IMR-90 (cell line): ENCODE results near the gene MGA. TPM values are rescaled to one million over a fixed set of nuclear protein-coding genes. Genes with fewer than 3 reads are reported as not detected.

Experiments
- ATAC-seq: fragments of 200-7000 bp; cut with Tn5 transposase; 2 replicates; pipeline ENCODE4 v1.9.1; 2020; ENCODE audit warnings: low read depth, mild to moderate bottlenecking, moderate library complexity
- BruUV-seq: library from RNA; stranded (reverse); fragments of 400-500 nt; replicated peaks from 2 replicates; lab custom pipeline; 2021; lab: Mats Ljungman, UMichigan
- CTCF ChIA-PET: fragments of 300-600 bp; formaldehyde crosslinking; extraction: SDS; loops from one replicate; lab custom pipeline; 2021; ENCODE audit warnings: antibody characterized with exemption; lab: Yijun Ruan, JAX
- POLR2A ChIA-PET: fragments of 300-600 bp; sonication (Branson Sonifier 250); formaldehyde crosslinking; loops from one replicate; lab custom pipeline; 2022; ENCODE audit warnings: antibody characterized with exemption; ENCODE audit not compliant: unreplicated experiment; lab: Charles Lee
- DNase-seq: peaks from one replicate; pipeline ENCODE4 v3.0.0; 2013
- H2AFZ ChIP-seq: replicated peaks from 2 replicates; pipeline ENCODE3; 2013; ENCODE audit warnings: low read length, mild to moderate bottlenecking; ENCODE audit not compliant: poor library complexity
- H2AK5ac ChIP-seq: 2 replicates; pipeline ENCODE4 v1.6.1; 2013; ENCODE audit warnings: low read depth, low read length, inconsistent platforms
- H2AK9ac ChIP-seq: replicated peaks from 2 replicates; pipeline ENCODE3; 2013; ENCODE audit warnings: mild to moderate bottlenecking, low read depth, low read length, moderate library complexity; ENCODE audit not compliant: poor library complexity
- H2BK120ac ChIP-seq: 2 replicates; pipeline ENCODE4 v1.6.1; 2013; ENCODE audit warnings: low read depth, low read length, inconsistent platforms
- H2BK15ac ChIP-seq: 3 replicates; pipeline ENCODE4 v1.6.1; 2013; ENCODE audit warnings: low read depth, low read length, inconsistent platforms
- H2BK20ac ChIP-seq: 2 replicates; pipeline ENCODE4 v1.6.1; 2013; ENCODE audit warnings: low read depth, mild to moderate bottlenecking, inconsistent platforms, low read length, moderate library complexity
- H2BK5ac ChIP-seq: 2 replicates; pipeline ENCODE4 v1.6.1; 2013; ENCODE audit warnings: mild to moderate bottlenecking, low read depth, low read length, inconsistent platforms; ENCODE audit not compliant: poor library complexity, severe bottlenecking
- H3K14ac ChIP-seq: replicated peaks from 2 replicates; pipeline ENCODE4 v1.6.1; 2013; ENCODE audit warnings: low read depth, low read length, inconsistent platforms
- H3K18ac ChIP-seq: 2 replicates; pipeline ENCODE4 v1.6.1; 2013; ENCODE audit warnings: low read depth, low read length, control low read depth
- H3K23ac ChIP-seq: 2 replicates; pipeline ENCODE4 v1.6.1; 2013; ENCODE audit warnings: low read depth, low read length, inconsistent platforms
- H3K27ac ChIP-seq: 2 replicates; pipeline ENCODE4 v1.5.1; 2013; ENCODE audit warnings: mild to moderate bottlenecking, control low read depth, low read length; ENCODE audit not compliant: insufficient read depth
- H3K27me3 ChIP-seq: 2 replicates; pipeline ENCODE4 v1.6.1; 2013; ENCODE audit warnings: low read length; ENCODE audit not compliant: control insufficient read depth, insufficient read depth
- H3K36me3 ChIP-seq: 2 replicates; pipeline ENCODE4 v1.6.1; 2013; ENCODE audit warnings: low read length, mixed read lengths; ENCODE audit not compliant: control insufficient read depth, insufficient read depth
- H3K4ac ChIP-seq: 2 replicates; pipeline ENCODE4 v1.6.1; 2013; ENCODE audit warnings: low read depth, low read length, inconsistent platforms
- H3K4me1 ChIP-seq: 2 replicates; pipeline ENCODE4 v1.6.1; 2013; ENCODE audit warnings: low read length, mixed read lengths; ENCODE audit not compliant: control insufficient read depth, insufficient read depth
- H3K4me2 ChIP-seq: 2 replicates; pipeline ENCODE4 v1.6.1; 2013; ENCODE audit warnings: low read depth, mild to moderate bottlenecking, control low read depth, low read length, moderate library complexity
- H3K4me3 ChIP-seq: 2 replicates; pipeline ENCODE4 v1.5.1; 2013; ENCODE audit warnings: low read depth, mild to moderate bottlenecking, control low read depth, low read length, moderate library complexity; ENCODE audit not compliant: insufficient read depth
- H3K56ac ChIP-seq: 2 replicates; pipeline ENCODE4 v1.6.1; 2013; ENCODE audit warnings: low read length, inconsistent platforms; ENCODE audit not compliant: insufficient read depth; ENCODE audit errors: extremely low read depth
- H3K79me1 ChIP-seq, 2 experiments: 2 replicates each; pipeline ENCODE4 v1.6.1; 2013; ENCODE audit warnings: low read length in 2 of 2, inconsistent platforms in 1 of 2, low read depth in 1 of 2
- H3K9ac ChIP-seq: 2 replicates; pipeline ENCODE4 v1.6.1; 2013; ENCODE audit warnings: low read depth, low read length, control low read depth
- H3K9me1 ChIP-seq: 2 replicates; pipeline ENCODE4 v1.6.1; 2013; ENCODE audit warnings: low read length, inconsistent platforms; ENCODE audit not compliant: insufficient read depth
- H3K9me3 ChIP-seq: 2 replicates; pipeline ENCODE4 v1.6.1; 2013; ENCODE audit warnings: low read length; ENCODE audit not compliant: control insufficient read depth, insufficient read depth
- H4K20me1 ChIP-seq: 2 replicates; pipeline ENCODE4 v1.6.1; 2013; ENCODE audit warnings: low read length, inconsistent platforms; ENCODE audit not compliant: insufficient read depth
- H4K5ac ChIP-seq: 2 replicates; pipeline ENCODE4 v1.6.1; 2013; ENCODE audit warnings: mild to moderate bottlenecking, low read depth, low read length, control low read depth
- H4K8ac ChIP-seq, 2 experiments: 2 replicates each; pipeline ENCODE4 v1.6.1; 2013; ENCODE audit warnings: low read depth in 2 of 2, low read length in 2 of 2, control low read depth in 1 of 2, inconsistent platforms in 1 of 2
- H4K91ac ChIP-seq: 2 replicates; pipeline ENCODE4 v1.6.1; 2013; ENCODE audit warnings: low read depth, low read length, inconsistent platforms; ENCODE audit not compliant: insufficient read depth
- CHD1 ChIP-seq: IDR thresholded peaks from 2 replicates; pipeline ENCODE4 v1.6.1; 2012; ENCODE audit warnings: low read depth, low read length, improper control_type of control experiment
- MAFK ChIP-seq: IDR thresholded peaks from 2 replicates; pipeline ENCODE4 v1.6.1; 2012; ENCODE audit warnings: low read depth, low read length, improper control_type of control experiment
- NFE2L2 ChIP-seq: fragments of 150-350 bp; IDR thresholded peaks from 2 replicates; pipeline ENCODE4 v1.6.1; 2016; ENCODE audit warnings: low read depth, mild to moderate bottlenecking, low read length
- RCOR1 ChIP-seq: IDR thresholded peaks from 2 replicates; pipeline ENCODE4 v1.6.1; 2012; ENCODE audit warnings: mild to moderate bottlenecking, low read length, improper control_type of control experiment; ENCODE audit not compliant: insufficient replicate concordance
- RFX5 ChIP-seq: IDR thresholded peaks from 2 replicates; pipeline ENCODE4 v1.8.0; 2012; ENCODE audit warnings: low read depth, mild to moderate bottlenecking, low read length, moderate library complexity
- SMC3 ChIP-seq: fragments of 150-350 bp; IDR thresholded peaks from 2 replicates; pipeline ENCODE4 v1.6.1; 2016; ENCODE audit warnings: low read depth, mild to moderate bottlenecking, antibody characterized with exemption, low read length, moderate library complexity
- WGBS, 2 experiments: methylation state at CpG; one replicate each; pipeline versions ENCODE4 v1.1.5 to v1.1.7; 2013; ENCODE audit warnings: missing lambda C conversion rate in 2 of 2; ENCODE audit not compliant: insufficient read length in 1 of 2; ENCODE audit errors: extremely low coverage in 2 of 2; 5-methylcytosine and 5-hydroxymethylcytosine counted together
- dilution Hi-C: fragments of 300-500 bp; cut with HindIII; formaldehyde crosslinking; loops from one replicate; pipeline ENCODE4 v1.14.3; 2018; ENCODE audit warnings: low sequenced_read_pairs; ENCODE audit not compliant: unreplicated experiment
- in situ Hi-C: fragments of 300-500 bp; cut with MboI; formaldehyde crosslinking; loops from 3 replicates; pipeline ENCODE4 v1.14.3; 2019; ENCODE audit warnings: low sequenced_read_pairs, inconsistent platforms, mixed read lengths
- intact Hi-C: fragments of 100-400 bp; cut with micrococcal nuclease; formaldehyde crosslinking; loops from 2 replicates; pipeline ENCODE4 v1.10.0; 2022
- polyA plus RNA-seq, 3 experiments: library from polyadenylated mRNA; depleted of rRNA; stranded (reverse); fragments of >200 nt; gene quantifications; 2 replicates each; pipeline ENCODE4 v1.2.3, GENCODE V29; 2012; ENCODE audit warnings: low replicate concordance in 1 of 3
- total RNA-seq: library from RNA; depleted of rRNA; stranded (reverse); fragments of >200 nt; gene quantifications from 2 replicates; pipeline ENCODE4 v1.2.3, GENCODE V29; 2012
- TF ChIP-seq, protein P1 (sequence below): fragments of 150-350 bp; IDR thresholded peaks from 2 replicates; pipeline ENCODE4 v1.6.1; 2017; ENCODE audit warnings: mild to moderate bottlenecking, antibody characterized with exemption, low read length, low read depth
- TF ChIP-seq, protein P2 (sequence below): conservative IDR thresholded peaks from 2 replicates; pipeline ENCODE4 v1.5.1; 2012; ENCODE audit warnings: mild to moderate bottlenecking, low read depth, low read length, improper control_type of control experiment

MGA gene
- total and polyA plus RNA-seq, 2 of the 4 experiments (the other 2 are of a cell fraction), result 3.2 to 38.0 TPM

DNA sequence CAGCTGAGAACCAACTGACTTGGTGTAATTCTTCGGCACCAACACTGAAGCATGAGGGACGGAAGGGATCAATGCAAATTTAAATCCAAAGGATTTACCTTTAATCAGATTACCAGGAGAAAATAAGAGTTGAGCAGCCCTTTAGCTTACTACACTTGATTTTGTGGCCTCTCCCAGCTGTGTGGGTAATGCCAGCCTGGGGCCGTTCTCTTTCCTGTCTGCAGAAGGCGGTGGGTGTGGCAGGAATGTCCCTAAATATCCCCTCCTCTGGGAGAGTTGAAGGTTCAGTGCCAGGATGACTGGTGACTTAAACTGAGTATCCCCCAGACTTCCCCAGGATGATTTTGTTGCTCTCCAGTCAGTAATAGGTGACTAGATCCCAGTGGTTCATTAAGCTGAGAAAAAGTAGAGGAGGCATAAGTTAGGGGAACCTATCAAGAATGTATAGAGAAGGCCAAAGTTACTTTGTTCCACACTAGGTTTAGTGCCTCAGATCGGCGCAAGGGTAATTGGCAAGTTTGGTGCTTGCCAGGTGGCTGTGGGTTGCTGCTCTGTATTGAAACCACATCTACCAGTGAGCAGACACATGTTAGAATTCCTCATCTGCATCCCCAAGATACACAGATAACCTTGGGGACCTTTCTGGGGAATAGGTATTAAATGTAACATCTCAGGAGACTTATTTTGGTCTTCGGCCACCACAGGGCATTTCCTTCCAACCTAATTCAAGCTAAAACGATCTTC, 137.2 kb downstream of the MGA start (continued):
- TF ChIP-seq RCOR1, result no peak

DNA sequence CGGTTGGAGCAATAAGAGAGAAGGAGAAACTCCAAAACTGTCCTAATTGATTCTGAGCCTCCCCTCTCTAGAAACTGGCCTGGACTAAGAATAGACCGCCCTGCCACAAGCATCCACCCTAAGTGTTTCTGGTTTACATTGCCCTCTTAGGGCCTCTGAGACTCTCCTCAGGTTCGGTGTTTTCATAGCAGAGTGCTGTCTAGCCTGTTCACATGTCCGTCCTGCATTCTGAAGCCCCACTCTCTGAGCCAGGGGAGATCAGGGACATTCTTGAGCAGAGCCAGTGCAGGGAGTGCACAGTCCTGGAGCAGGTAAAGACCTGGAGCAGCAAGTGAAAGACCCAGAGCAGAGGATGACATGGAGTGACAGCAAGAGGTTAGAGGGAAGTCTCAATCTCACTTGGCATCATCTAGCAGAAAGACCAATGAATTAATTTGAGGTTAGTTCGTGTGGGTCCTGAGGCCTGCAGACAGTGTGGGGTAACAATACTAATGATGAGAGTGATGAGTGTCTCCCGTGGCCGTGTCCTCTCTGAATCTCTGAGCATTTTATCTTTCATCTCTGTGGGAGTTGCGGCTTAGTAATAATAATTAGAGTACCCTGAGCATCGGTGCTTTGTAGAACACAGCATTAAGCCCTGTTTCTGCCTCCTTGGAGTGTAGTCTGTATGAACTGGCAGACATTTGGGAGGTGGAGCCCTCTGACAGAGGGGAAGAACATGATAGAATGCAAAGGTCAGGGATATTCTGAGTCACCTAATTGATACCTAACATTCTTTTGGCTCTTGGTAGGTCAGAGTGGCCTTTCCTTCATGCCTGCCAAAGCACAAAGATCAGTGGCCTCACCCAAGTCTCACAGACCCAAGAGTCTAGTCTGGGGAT, 138.6 kb downstream of the MGA start:
- ChIA-PET CTCF (no interaction called here), POLR2A (no interaction called here)
- no peak for TF ChIP-seq CHD1
- TF ChIP-seq, protein P1, sequence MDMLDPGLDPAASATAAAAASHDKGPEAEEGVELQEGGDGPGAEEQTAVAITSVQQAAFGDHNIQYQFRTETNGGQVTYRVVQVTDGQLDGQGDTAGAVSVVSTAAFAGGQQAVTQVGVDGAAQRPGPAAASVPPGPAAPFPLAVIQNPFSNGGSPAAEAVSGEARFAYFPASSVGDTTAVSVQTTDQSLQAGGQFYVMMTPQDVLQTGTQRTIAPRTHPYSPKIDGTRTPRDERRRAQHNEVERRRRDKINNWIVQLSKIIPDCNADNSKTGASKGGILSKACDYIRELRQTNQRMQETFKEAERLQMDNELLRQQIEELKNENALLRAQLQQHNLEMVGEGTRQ, result no peak
- TF ChIP-seq RCOR1, result no peak
- TF ChIP-seq, protein P2, sequence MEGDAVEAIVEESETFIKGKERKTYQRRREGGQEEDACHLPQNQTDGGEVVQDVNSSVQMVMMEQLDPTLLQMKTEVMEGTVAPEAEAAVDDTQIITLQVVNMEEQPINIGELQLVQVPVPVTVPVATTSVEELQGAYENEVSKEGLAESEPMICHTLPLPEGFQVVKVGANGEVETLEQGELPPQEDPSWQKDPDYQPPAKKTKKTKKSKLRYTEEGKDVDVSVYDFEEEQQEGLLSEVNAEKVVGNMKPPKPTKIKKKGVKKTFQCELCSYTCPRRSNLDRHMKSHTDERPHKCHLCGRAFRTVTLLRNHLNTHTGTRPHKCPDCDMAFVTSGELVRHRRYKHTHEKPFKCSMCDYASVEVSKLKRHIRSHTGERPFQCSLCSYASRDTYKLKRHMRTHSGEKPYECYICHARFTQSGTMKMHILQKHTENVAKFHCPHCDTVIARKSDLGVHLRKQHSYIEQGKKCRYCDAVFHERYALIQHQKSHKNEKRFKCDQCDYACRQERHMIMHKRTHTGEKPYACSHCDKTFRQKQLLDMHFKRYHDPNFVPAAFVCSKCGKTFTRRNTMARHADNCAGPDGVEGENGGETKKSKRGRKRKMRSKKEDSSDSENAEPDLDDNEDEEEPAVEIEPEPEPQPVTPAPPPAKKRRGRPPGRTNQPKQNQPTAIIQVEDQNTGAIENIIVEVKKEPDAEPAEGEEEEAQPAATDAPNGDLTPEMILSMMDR, result no peak
- TF ChIP-seq SMC3, result no peak
- TF ChIP-seq NFE2L2, result no peak
- TF ChIP-seq MAFK, result no peak
- no peak for TF ChIP-seq RFX5
- peak overlapping the region; percentile 6; the same call in 1 of the 2 replicates for H2BK120ac ChIP-seq
- no peaks in the 10 kb centered on the region for H3K9me3 ChIP-seq
- H3K4me1 ChIP-seq, result peaks cover 16% of the 10 kb centered on the region
- H3K4ac ChIP-seq, result peak overlapping the region; percentile 36; the same call in 1 of the 2 replicates
- H2BK15ac ChIP-seq, result no peak overlapping the region
- no peaks in the 10 kb centered on the region for H3K27me3 ChIP-seq
- H3K18ac ChIP-seq, result no peak overlapping the region
- no peak overlapping the region for H3K27ac ChIP-seq
- DNase-seq, result no peak
- peak overlapping the region; percentile 60; the same call in 1 of the 2 replicates for H3K23ac ChIP-seq
- no peak overlapping the region for H4K5ac ChIP-seq
- H4K8ac ChIP-seq, result no peak overlapping the region
- 0 out of 2 replicates have a peak, but pooled peaks have one; percentile 19 for ATAC-seq
- 60% methylated on average over 1 of the region's 9 CpGs; no CpG with 5 or more reads in 1 of the 2 experiments for WGBS, 2 experiments
- H2AK9ac ChIP-seq, result no peak overlapping the region
- dilution Hi-C loops, result no loop called here
- H3K9ac ChIP-seq, result no peak overlapping the region
- H3K4me3 ChIP-seq, result no peak overlapping the region
- H4K91ac ChIP-seq, result 0 out of 2 replicates have a peak overlapping the region, but pooled peaks have one; percentile 1
- BruUV-seq, result no TSS peak
- peaks cover 10% of the 10 kb centered on the region for H3K36me3 ChIP-seq
- H2AK5ac ChIP-seq, result no peak overlapping the region
- peak overlapping the region; percentile 25 for H3K14ac ChIP-seq
- H3K9me1 ChIP-seq, result peaks cover 28% of the 10 kb centered on the region
- in situ Hi-C loops, result no loop called here
- intact Hi-C loops, result no loop called here
- H2BK20ac ChIP-seq, result peak overlapping the region; percentile 16; the same call in 1 of the 2 replicates
- H3K56ac ChIP-seq, result no peak overlapping the region
- no peak overlapping the region for H2AFZ ChIP-seq
- H3K4me2 ChIP-seq, result no peak overlapping the region
- peaks cover 34 to 81% of the 10 kb centered on the region in 2 experiments for H3K79me1 ChIP-seq
- no peaks in the 10 kb centered on the region for H4K20me1 ChIP-seq
- no peak overlapping the region for H2BK5ac ChIP-seq
